Endothelial cell of umbilical vein (primary cell): ENCODE measurements around the gene SNX19. TPM values are rescaled to one million over a fixed set of nuclear protein-coding genes. Genes with fewer than 3 reads are reported as not detected.

Experiments used
- BruUV-seq: library from RNA; stranded (reverse); fragments of 400-500 nt; replicated peaks from 2 replicates; lab custom pipeline; 2021; lab: Mats Ljungman, UMichigan
- CTCF ChIA-PET: fragments of 300-600, 350-600 bp; sonication (Branson Sonifier 250); formaldehyde crosslinking; loops from one replicate; lab custom pipeline; 2021; ENCODE audit warnings: antibody characterized with exemption, inconsistent platforms; lab: Charles Lee
- POLR2A ChIA-PET: fragments of 300-600, 350-600 bp; sonication (Branson Sonifier 250); formaldehyde crosslinking; loops from one replicate; lab custom pipeline; 2021; ENCODE audit warnings: antibody characterized with exemption, inconsistent platforms; lab: Charles Lee
- DNase-seq: peaks from one replicate; pipeline ENCODE4 v3.0.0-alpha.2; 2011; ENCODE audit warnings: low read depth, low spot score
- FAIRE-seq: peaks from 2 replicates; lab custom pipeline; 2011; peaks lifted over from hg19 to GRCh38; lab: Jason Lieb, UNC
- H2AFZ ChIP-seq: 2 replicates; pipeline ENCODE4 v1.6.0; 2012; ENCODE audit warnings: low read depth, low read length, control low read depth, inconsistent platforms
- H3K27ac ChIP-seq: 2 replicates; pipeline ENCODE4 v1.5.1; 2011; ENCODE audit warnings: low read depth, mild to moderate bottlenecking, control low read depth, low read length, moderate library complexity; ENCODE audit not compliant: insufficient read depth
- H3K27me3 ChIP-seq, 2 experiments: 2 replicates each; pipeline versions ENCODE4 v1.6.0 to v1.6.1; 2011; ENCODE audit warnings: low read length in 2 of 2, mixed read lengths in 1 of 2; ENCODE audit not compliant: control insufficient read depth in 2 of 2, insufficient read depth in 2 of 2
- H3K36me3 ChIP-seq, 2 experiments: 2 replicates in 1 of 2; 3 replicates in 1 of 2; pipeline ENCODE4 v1.5.1; 2011; ENCODE audit warnings: low read length in 2 of 2, mild to moderate bottlenecking in 1 of 2, moderate library complexity in 1 of 2; ENCODE audit not compliant: control insufficient read depth in 2 of 2, insufficient read depth in 2 of 2; ENCODE audit errors: extremely low read depth in 1 of 2
- H3K4me1 ChIP-seq: 3 replicates; pipeline ENCODE4 v1.5.1; 2011; ENCODE audit warnings: mild to moderate bottlenecking, low read length; ENCODE audit not compliant: control insufficient read depth, insufficient read depth; ENCODE audit errors: extremely low read depth
- H3K4me2 ChIP-seq: 2 replicates; pipeline ENCODE4 v1.6.1; 2011; ENCODE audit warnings: low read length, control low read depth, mixed read lengths; ENCODE audit not compliant: insufficient read depth
- H3K4me3 ChIP-seq, 3 experiments: fragments of 200-600 bp in 1 of 3; sonication (generic), shearing (Covaris generic) in 1 of 3; replicated peaks in 1 of 3; 2 replicates each; pipeline ENCODE4 v1.5.1; 2011 to 2016; ENCODE audit warnings: control low read depth in 3 of 3, low read length in 3 of 3, mild to moderate bottlenecking in 2 of 3, inconsistent platforms in 1 of 3, low read depth in 1 of 3, moderate library complexity in 1 of 3; ENCODE audit not compliant: insufficient read depth in 1 of 3
- H3K79me2 ChIP-seq: 2 replicates; pipeline ENCODE4 v1.6.0; 2012; ENCODE audit warnings: low read length, inconsistent platforms; ENCODE audit not compliant: control insufficient read depth, insufficient read depth
- H3K9ac ChIP-seq: replicated peaks from 2 replicates; pipeline ENCODE3; 2011; ENCODE audit warnings: low read length, control low read depth; ENCODE audit not compliant: insufficient read depth; ENCODE audit errors: extremely low read depth
- H3K9me1 ChIP-seq: replicated peaks from 3 replicates; pipeline ENCODE4 v1.6.0; 2011; ENCODE audit warnings: mild to moderate bottlenecking, low read length; ENCODE audit not compliant: control insufficient read depth, insufficient read depth; ENCODE audit errors: extremely low read depth
- H3K9me3 ChIP-seq: replicated peaks from 2 replicates; pipeline ENCODE4 v1.5.1; 2012; ENCODE audit warnings: low read length, inconsistent platforms; ENCODE audit not compliant: control insufficient read depth, insufficient read depth
- H4K20me1 ChIP-seq: replicated peaks from 2 replicates; pipeline ENCODE3; 2011; ENCODE audit warnings: mild to moderate bottlenecking, low read length; ENCODE audit not compliant: control insufficient read depth, insufficient read depth; ENCODE audit errors: extremely low read depth
- EZH2 ChIP-seq: IDR thresholded peaks from 2 replicates; pipeline ENCODE4 v1.6.1; 2012; ENCODE audit warnings: borderline replicate concordance, low read depth, mild to moderate bottlenecking, moderate library complexity, low read length, inconsistent platforms; ENCODE audit not compliant: severe bottlenecking
- FOS ChIP-seq: IDR thresholded peaks from 2 replicates; pipeline ENCODE4 v1.6.1; 2011; ENCODE audit warnings: mild to moderate bottlenecking, low read length, moderate library complexity, borderline replicate concordance; ENCODE audit not compliant: insufficient read depth
- GATA2 ChIP-seq: IDR thresholded peaks from 2 replicates; pipeline ENCODE4 v1.7.0; 2011; ENCODE audit warnings: low read depth, mild to moderate bottlenecking, moderate library complexity, mixed read lengths, low read length; ENCODE audit not compliant: insufficient read length, insufficient read depth
- JUN ChIP-seq: IDR thresholded peaks from 2 replicates; pipeline ENCODE4 v1.6.1; 2011; ENCODE audit warnings: borderline replicate concordance, low read depth; ENCODE audit not compliant: insufficient read length, insufficient read depth
- MAX ChIP-seq: IDR thresholded peaks from 2 replicates; pipeline ENCODE4 v1.6.1; 2011; ENCODE audit not compliant: insufficient read depth, insufficient read length
- MYC ChIP-seq: IDR thresholded peaks from one replicate; pipeline ENCODE4 v1.6.1; 2011; ENCODE audit warnings: mild to moderate bottlenecking, low read depth, low read length
- POLR2A ChIP-seq: IDR thresholded peaks from 2 replicates; pipeline ENCODE4 v1.6.1; 2012; ENCODE audit warnings: low read depth, mild to moderate bottlenecking, control low read depth, low read length
- POLR2AphosphoS5 ChIP-seq: IDR thresholded peaks from 2 replicates; pipeline ENCODE4 v1.6.1; 2012; ENCODE audit warnings: low read depth, mild to moderate bottlenecking, control low read depth, low read length, moderate library complexity; ENCODE audit not compliant: insufficient read depth
- dilution Hi-C: fragments of 300-500 bp; cut with MboI; formaldehyde crosslinking; loops from one replicate; pipeline ENCODE4 v1.15.0; 2019; ENCODE audit warnings: low sequenced_read_pairs; ENCODE audit not compliant: extremely low pct_ligation_motif_present
- intact Hi-C: fragments of 100-400 bp; cut with micrococcal nuclease; formaldehyde crosslinking; loops from one replicate; pipeline ENCODE4 v1.10.0; 2022
- polyA plus RNA-seq, 4 experiments: library from polyadenylated mRNA; depleted of rRNA in 3 of 4; stranded (reverse) in 3 of 4; unstranded in 1 of 4; fragments of >200 nt; gene quantifications; 2 replicates each; pipeline versions ENCODE4 v1.2.1 to v1.2.3, GENCODE V29; 2011 to 2012; ENCODE audit warnings: missing spikeins in 1 of 4
- total RNA-seq: library from RNA; stranded (reverse); gene quantifications from 2 replicates; pipeline ENCODE4 v1.2.3, GENCODE V29; 2021

SNX19 gene
- total and polyA plus RNA-seq, 2 donors (not counting 3 experiments of a cell fraction or from before 2014, with no cell fraction given): 37.4 to 49.8 TPM

DNA sequence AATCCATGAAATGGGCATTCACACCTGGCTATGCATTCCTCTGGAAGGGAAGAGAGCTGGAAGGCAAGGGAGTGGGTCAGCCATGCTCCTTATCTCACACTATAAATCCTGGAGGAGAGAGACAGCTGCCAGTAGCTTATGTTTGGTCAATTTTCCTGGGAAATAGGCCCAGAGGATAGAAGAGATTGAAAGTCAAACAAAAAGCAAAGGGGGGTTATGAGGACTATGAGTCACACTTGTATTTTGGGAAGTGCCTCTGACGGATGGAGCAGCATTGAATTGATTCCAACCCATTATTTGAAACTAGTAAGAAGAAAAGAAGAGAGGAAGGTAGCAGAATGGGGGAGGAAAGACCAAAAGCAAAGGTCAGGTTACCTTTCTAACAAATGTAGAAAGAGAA lies 25.0 kb downstream of the SNX19 start:
- no peak overlapping the region for H2AFZ ChIP-seq
- FAIRE-seq: no peak
- CTCF ChIA-PET: interaction anchor here (0.7 to 8.2 kb wide), 10 partner anchors 8 to 800 kb away, joined by 3 to 125 read pairs (median 6); partner anchors contain the start of gene SNX19
- H3K79me2 ChIP-seq: no peaks in the 10 kb centered on the region
- peak; percentile 80 for DNase-seq
- H3K4me1 ChIP-seq: peaks cover 56% of the 10 kb centered on the region
- peak overlapping the region; percentile 75 for H3K27ac ChIP-seq
- intact Hi-C loops (loop anchor here (1.0 to 10.0 kb wide), 2 partner anchors 9 to 577 kb away; partner anchors contain the start of gene ZBTB44), dilution Hi-C loops (no loop called here)
- POLR2A ChIA-PET: no interaction called here
- no TSS peak for BruUV-seq
- peak overlapping the region; percentile 43 for H3K4me2 ChIP-seq
- H3K4me3 ChIP-seq: no peak overlapping the region
- H3K9me1 ChIP-seq: no peaks in the 10 kb centered on the region
- no peaks in the 10 kb centered on the region for H3K9me3 ChIP-seq
- peaks cover 3 to 6% of the 10 kb centered on the region in 2 experiments for H3K36me3 ChIP-seq
- H3K9ac ChIP-seq: peak overlapping the region; percentile 28
- no peak for TF ChIP-seq POLR2AphosphoS5
- peak; percentile 63 for TF ChIP-seq JUN
- H4K20me1 ChIP-seq: no peaks in the 10 kb centered on the region
- no peaks in the 10 kb centered on the region for H3K27me3 ChIP-seq

DNA sequence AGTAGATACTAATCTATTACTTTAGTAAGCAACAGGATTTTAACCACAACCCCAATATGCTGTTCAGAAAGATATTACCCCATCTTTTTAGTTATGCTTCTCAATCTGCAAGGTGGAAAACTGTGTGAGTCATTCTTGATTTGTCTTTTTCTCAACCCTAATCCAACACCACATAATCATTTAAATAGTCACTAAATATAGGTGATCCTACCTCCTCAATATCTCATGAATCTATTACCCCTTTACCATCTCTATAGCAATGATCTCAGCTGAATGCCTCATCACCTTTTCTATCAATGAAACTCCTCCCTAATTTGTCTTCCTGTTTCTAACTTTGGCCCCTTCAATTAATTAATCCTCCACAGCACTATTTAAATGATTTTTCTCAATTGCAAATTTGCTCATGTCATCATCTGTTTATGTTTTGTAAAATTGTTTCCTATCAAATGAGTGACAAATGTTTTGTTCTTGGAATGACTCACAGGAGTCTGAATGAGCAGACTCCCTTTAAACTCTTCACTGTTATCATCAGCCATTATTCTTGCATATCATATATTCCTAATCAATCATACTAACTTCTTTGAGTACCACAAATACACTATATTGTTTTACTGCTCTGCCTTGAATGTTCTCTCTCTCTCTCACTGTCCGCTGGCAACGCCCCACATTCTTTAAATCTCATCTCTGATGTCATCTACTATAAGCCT lies 26.1 kb downstream of the SNX19 start:
- Histone ChIP-seq H3K4me1 (peaks cover 62% of the 10 kb centered on the region), H2AFZ (no peak overlapping the region), H3K9me1 (no peaks in the 10 kb centered on the region), H3K27me3 (no peaks in the 10 kb centered on the region), H3K4me3 (no peak overlapping the region), H3K36me3 (peaks cover 3 to 4% of the 10 kb centered on the region in 2 experiments), H3K4me2 (peak overlapping the region; percentile 40), H4K20me1 (no peaks in the 10 kb centered on the region), H3K27ac (peak overlapping the region; percentile 48), H3K79me2 (no peaks in the 10 kb centered on the region), H3K9ac (peak overlapping the region; percentile 28), H3K9me3 (no peaks in the 10 kb centered on the region)
- peak; percentile 69 for DNase-seq
- no TSS peak for BruUV-seq
- dilution Hi-C loops (no loop called here), intact Hi-C loops (loop anchor here (10.0 kb wide), 1 partner anchor 575 kb away; the partner anchor contains the start of gene ZBTB44)
- CTCF ChIA-PET: interaction anchor here (1.0 to 1.7 kb wide), 6 partner anchors 10 to 459 kb away, joined by 3 to 8 read pairs (median 6); partner anchors contain the start of gene SNX19
- TF ChIP-seq MAX: no peak
- TF ChIP-seq GATA2: no peak
- peak; percentile 66 for TF ChIP-seq FOS
- no peak for TF ChIP-seq EZH2
- peak; percentile 70 for TF ChIP-seq JUN
- TF ChIP-seq POLR2A: no peak
- TF ChIP-seq MYC: no peak
- FAIRE-seq: no peak
- POLR2A ChIA-PET: no interaction called here
